ENCODE measurements around the gene ABTB1. TPM values are rescaled to one million over a fixed set of nuclear protein-coding genes. Genes with fewer than 3 reads are reported as not detected.

ABTB1 gene
- total RNA-seq, 1 donor from 2014 or later, result 35.0 TPM

GRCh38 chr3:127720161-127720823 lies 47.5 kb downstream of the ABTB1 start:
- TF ChIP-seq, protein P1, sequence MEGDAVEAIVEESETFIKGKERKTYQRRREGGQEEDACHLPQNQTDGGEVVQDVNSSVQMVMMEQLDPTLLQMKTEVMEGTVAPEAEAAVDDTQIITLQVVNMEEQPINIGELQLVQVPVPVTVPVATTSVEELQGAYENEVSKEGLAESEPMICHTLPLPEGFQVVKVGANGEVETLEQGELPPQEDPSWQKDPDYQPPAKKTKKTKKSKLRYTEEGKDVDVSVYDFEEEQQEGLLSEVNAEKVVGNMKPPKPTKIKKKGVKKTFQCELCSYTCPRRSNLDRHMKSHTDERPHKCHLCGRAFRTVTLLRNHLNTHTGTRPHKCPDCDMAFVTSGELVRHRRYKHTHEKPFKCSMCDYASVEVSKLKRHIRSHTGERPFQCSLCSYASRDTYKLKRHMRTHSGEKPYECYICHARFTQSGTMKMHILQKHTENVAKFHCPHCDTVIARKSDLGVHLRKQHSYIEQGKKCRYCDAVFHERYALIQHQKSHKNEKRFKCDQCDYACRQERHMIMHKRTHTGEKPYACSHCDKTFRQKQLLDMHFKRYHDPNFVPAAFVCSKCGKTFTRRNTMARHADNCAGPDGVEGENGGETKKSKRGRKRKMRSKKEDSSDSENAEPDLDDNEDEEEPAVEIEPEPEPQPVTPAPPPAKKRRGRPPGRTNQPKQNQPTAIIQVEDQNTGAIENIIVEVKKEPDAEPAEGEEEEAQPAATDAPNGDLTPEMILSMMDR (IDR thresholded peaks at IDR 0.05; ENCODE audit: partially characterized antibody, unreplicated experiment), result no peak
- DNase-seq, result no peak
- H3K4me3 Mint-ChIP-seq (ENCODE audit: unreplicated experiment), result peak overlapping the region; percentile 11
- no peaks in the 10 kb centered on the region for H3K36me3 Mint-ChIP-seq (ENCODE audit: unreplicated experiment)
- H3K9me3 Mint-ChIP-seq (ENCODE audit: unreplicated experiment), result peaks cover 13% of the 10 kb centered on the region
- H3K27ac Mint-ChIP-seq (ENCODE audit: unreplicated experiment), result no peak overlapping the region
- peaks cover 66% of the 10 kb centered on the region for H3K4me1 Mint-ChIP-seq (ENCODE audit: low read depth, unreplicated experiment)
- H3K27me3 Mint-ChIP-seq (ENCODE audit: unreplicated experiment), result peaks cover 11% of the 10 kb centered on the region

GRCh38 chr3:127720985-127721935 lies 48.5 kb downstream of the ABTB1 start:
- Mint-ChIP-seq H3K4me3 (ENCODE audit: unreplicated experiment) (no peak overlapping the region), H3K36me3 (ENCODE audit: unreplicated experiment) (no peaks in the 10 kb centered on the region), H3K9me3 (ENCODE audit: unreplicated experiment) (peaks cover 12% of the 10 kb centered on the region), H3K4me1 (ENCODE audit: low read depth, unreplicated experiment) (peaks cover 58% of the 10 kb centered on the region), H3K27me3 (ENCODE audit: unreplicated experiment) (peaks cover 9% of the 10 kb centered on the region), H3K27ac (ENCODE audit: unreplicated experiment) (no peak overlapping the region)
- DNase-seq, result peak; percentile 4
- TF ChIP-seq, protein P1 (IDR thresholded peaks at IDR 0.05; ENCODE audit: partially characterized antibody, unreplicated experiment), result no peak

DNA sequence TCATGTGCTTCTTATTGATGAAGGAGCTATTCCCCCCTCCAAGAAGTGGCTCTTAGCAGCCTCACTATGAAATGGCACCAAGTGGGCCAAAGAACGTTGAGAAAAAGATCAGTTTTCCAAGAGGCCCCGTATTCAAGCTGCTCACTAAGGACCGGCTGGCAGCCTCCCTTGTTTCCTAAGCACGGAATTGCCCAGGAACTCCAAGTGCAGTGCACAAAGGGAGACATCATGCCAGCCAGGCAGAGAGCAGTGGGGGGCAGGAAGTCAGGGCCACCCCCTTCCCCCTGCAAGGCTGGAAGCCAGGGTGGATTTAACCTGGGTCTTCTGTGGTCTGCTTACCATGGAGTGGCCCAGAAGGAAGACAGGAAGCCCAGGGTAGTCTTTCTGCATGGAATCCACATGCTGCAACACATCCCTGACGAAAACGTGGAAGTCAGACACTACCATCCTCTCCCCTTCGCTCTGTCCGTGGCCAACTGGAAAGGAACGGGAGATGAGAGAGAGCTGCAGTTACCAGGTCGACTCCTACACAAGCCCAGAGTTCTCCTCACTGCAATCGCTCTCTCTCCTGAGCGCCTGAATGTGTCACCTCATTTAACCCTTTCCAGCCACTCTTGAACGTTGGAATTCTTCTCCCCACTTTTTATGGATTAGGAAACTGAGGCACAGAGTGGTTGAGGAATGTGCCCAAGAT lies 49.5 kb downstream of the ABTB1 start:
- peak; percentile 14 for DNase-seq
- H3K4me1 Mint-ChIP-seq (ENCODE audit: low read depth, unreplicated experiment), result peaks cover 52% of the 10 kb centered on the region
- peak overlapping the region; percentile 57 for H3K4me3 Mint-ChIP-seq (ENCODE audit: unreplicated experiment)
- no peaks in the 10 kb centered on the region for H3K36me3 Mint-ChIP-seq (ENCODE audit: unreplicated experiment)
- H3K27me3 Mint-ChIP-seq (ENCODE audit: unreplicated experiment), result peaks cover 7% of the 10 kb centered on the region
- H3K9me3 Mint-ChIP-seq (ENCODE audit: unreplicated experiment), result peaks cover 8% of the 10 kb centered on the region
- H3K27ac Mint-ChIP-seq (ENCODE audit: unreplicated experiment), result peak overlapping the region; percentile 92
- TF ChIP-seq, protein P1 (IDR thresholded peaks at IDR 0.05; ENCODE audit: partially characterized antibody, unreplicated experiment), result no peak

DNA sequence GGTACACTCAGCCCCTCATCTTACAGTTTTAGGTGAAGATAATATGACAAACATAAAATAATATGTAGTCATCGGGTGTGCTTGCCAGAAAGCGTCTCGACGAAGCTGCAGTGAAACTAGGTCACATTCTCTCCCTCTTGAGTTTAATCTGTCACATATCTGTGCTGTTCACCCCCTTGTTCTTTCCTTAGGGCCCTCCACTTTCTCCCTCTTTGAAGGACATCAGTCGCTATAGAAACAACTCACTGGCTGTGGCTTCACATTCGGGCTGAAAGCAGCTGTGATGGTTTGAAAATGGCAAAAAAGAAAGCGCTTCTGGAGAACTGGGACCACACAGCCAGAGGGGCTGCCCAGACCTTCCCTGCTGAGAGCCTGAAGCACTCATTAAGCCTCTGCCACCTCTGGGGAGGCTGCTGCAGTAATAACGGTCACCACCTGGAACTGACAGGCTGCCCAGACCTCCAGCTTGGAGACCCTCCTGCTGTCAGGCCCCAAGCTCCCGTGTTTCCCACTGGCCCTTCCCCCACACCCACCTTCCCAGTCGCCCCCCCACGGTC lies 50.3 kb downstream of the ABTB1 start:
- DNase-seq, result peak; percentile 71
- no peaks in the 10 kb centered on the region for H3K36me3 Mint-ChIP-seq (ENCODE audit: unreplicated experiment)
- peaks cover 48% of the 10 kb centered on the region for H3K4me1 Mint-ChIP-seq (ENCODE audit: low read depth, unreplicated experiment)
- H3K4me3 Mint-ChIP-seq (ENCODE audit: unreplicated experiment), result peak overlapping the region; percentile 57
- peak overlapping the region; percentile 92 for H3K27ac Mint-ChIP-seq (ENCODE audit: unreplicated experiment)
- H3K9me3 Mint-ChIP-seq (ENCODE audit: unreplicated experiment), result peaks cover 8% of the 10 kb centered on the region
- peaks cover 7% of the 10 kb centered on the region for H3K27me3 Mint-ChIP-seq (ENCODE audit: unreplicated experiment)
- TF ChIP-seq, protein P1 (IDR thresholded peaks at IDR 0.05; ENCODE audit: partially characterized antibody, unreplicated experiment), result no peak

Measured in glutamatergic neuron (in vitro differentiated cells).